ENCODE measurements around the gene RAB6B. TPM values are rescaled to one million over a fixed set of nuclear protein-coding genes. Genes with fewer than 3 reads are reported as not detected.
A peak's percentile ranks its signal among the peaks of the same experiment; 100 is the strongest.

The RAB6B gene
- total RNA-seq, 1 experiment from 2014 or later: 18.0 TPM

DNA sequence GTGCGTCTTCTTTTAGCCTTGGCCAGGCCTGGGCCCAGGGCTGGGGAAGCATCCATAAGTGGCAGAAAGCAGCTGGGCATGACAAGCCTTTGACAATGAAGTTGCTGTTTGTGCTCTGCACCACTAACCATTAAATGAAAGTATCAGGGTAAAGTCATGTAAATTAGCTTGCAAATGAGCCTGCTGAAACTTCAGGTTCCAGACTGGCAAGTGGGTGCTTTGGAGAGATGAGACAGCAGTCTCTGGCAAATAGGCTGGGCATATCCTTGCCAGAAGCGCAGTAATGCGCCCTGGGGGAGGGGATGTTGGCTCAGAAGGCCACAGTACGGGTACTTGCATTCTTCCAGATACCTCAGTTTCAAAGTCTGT, 40.7 kb downstream of the RAB6B start:
- TF ChIP-seq ELF4 (CRISPR knock-in tag; IDR thresholded peaks at IDR 0.05; ENCODE audit: low read depth) (no peak), ZBTB21 (CRISPR knock-in tag; IDR thresholded peaks at IDR 0.05; ENCODE audit: borderline replicate concordance) (no peak), STAT6 (CRISPR knock-in tag; conservative IDR thresholded peaks at IDR 0.05; ENCODE audit: low read depth) (no peak), GTF2I (CRISPR knock-in tag; conservative IDR thresholded peaks at IDR 0.05) (no peak), IRF2 (CRISPR knock-in tag; IDR thresholded peaks at IDR 0.05; ENCODE audit: borderline replicate concordance, low read depth) (no peak)
- no peaks in the 10 kb centered on the region for H3K36me3 Mint-ChIP-seq
- H3K4me3 Mint-ChIP-seq: no peak overlapping the region
- peaks cover 24% of the 10 kb centered on the region for H3K4me1 Mint-ChIP-seq
- DNase-seq (ENCODE audit: low spot score) (no peak), ATAC-seq (peak; percentile 59)
- H3K9me3 Mint-ChIP-seq: no peaks in the 10 kb centered on the region
- ChIA-PET CTCF (interaction anchor here (1.3 to 2.0 kb wide), 2 partner anchors 22 to 87 kb away, joined by 3 to 5 read pairs; no protein-coding TSS in a partner anchor), POLR2A (no interaction called here)
- no peak overlapping the region for H3K27ac Mint-ChIP-seq
- H3K27me3 Mint-ChIP-seq (ENCODE audit: low read depth): no peaks in the 10 kb centered on the region

DNA sequence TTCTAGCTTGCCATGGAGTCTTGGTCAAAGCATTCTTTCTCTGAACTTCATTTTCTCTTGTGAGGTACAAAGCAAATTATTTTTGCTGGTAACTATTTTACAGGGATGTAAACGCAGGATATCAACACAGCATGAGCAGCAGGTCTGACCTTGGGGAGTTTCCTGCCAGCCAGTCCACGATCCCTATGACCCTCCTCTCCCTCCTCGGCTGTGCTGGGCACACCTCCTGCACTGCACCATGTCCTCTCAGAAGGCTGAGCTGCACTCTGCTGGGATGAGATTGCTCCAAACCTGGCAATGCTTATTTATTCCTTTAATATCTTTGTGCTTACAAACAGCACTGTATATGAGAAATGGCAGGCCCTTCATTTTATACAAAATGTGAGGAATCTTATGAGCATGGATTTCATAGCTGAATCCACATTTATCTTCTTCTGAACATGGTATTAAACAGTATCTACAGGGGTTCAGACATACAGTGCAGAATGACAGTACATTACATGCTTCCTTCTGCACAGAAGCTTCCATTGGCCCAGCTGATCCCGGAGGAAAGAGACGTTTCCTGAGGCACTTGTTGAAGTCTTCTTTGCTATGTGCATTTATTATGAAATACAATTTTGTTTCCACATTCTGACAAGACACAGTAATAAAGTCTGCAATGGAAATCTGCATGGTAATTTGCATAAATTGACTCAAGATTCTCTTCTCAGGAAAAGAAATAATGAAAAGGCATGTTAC, 41.2 kb downstream of the RAB6B start:
- Mint-ChIP-seq H3K9me3 (no peaks in the 10 kb centered on the region), H3K36me3 (no peaks in the 10 kb centered on the region), H3K27ac (no peak overlapping the region; the same call in 1 of the 2 replicates), H3K4me3 (no peak overlapping the region), H3K4me1 (peaks cover 24% of the 10 kb centered on the region), H3K27me3 (ENCODE audit: low read depth) (no peaks in the 10 kb centered on the region)
- ChIA-PET CTCF (interaction anchor here (1.3 to 2.0 kb wide), 2 partner anchors 21 to 88 kb away, joined by 3 to 5 read pairs; no protein-coding TSS in a partner anchor), POLR2A (no interaction called here)
- TF ChIP-seq STAT6 (CRISPR knock-in tag; conservative IDR thresholded peaks at IDR 0.05; ENCODE audit: low read depth) (no peak), RORB (CRISPR knock-in tag; IDR thresholded peaks at IDR 0.05) (no peak), ZNF423 (CRISPR knock-in tag; IDR thresholded peaks at IDR 0.05) (no peak), ZNF219 (CRISPR knock-in tag; IDR thresholded peaks at IDR 0.05; ENCODE audit: borderline replicate concordance) (no peak), ZNF425 (CRISPR knock-in tag; conservative IDR thresholded peaks at IDR 0.05) (no peak), E2F5 (CRISPR knock-in tag; IDR thresholded peaks at IDR 0.05) (no peak), ZBTB43 (CRISPR knock-in tag; IDR thresholded peaks at IDR 0.05) (no peak), ZNF281 (CRISPR knock-in tag; IDR thresholded peaks at IDR 0.05) (no peak), CTCF (IDR thresholded peaks at IDR 0.05) (no peak), FOXK1 (CRISPR knock-in tag; IDR thresholded peaks at IDR 0.05) (no peak)
- DNase-seq (ENCODE audit: low spot score) (no peak), ATAC-seq (no peak)
